HEK293T (cell line): ENCODE data around the gene SHANK1.

Experiments
- CTCF ChIA-PET: fragments of 350-600 bp; formaldehyde crosslinking; extraction: SDS; loops from one replicate; lab custom pipeline; 2021; ENCODE audit warnings: antibody characterized with exemption, inconsistent platforms; lab: Yijun Ruan, JAX
- POLR2A ChIA-PET: fragments of 350-600 bp; formaldehyde crosslinking; extraction: SDS; loops from one replicate; lab custom pipeline; 2020; ENCODE audit warnings: antibody characterized with exemption, inconsistent platforms; lab: Yijun Ruan, JAX
- DNase-seq: peaks from one replicate; pipeline ENCODE4 v3.0.0; 2012; ENCODE audit warnings: mixed read lengths; ENCODE audit errors: extremely low spot score
- ARNT ChIP-seq: fragments of 450-650 bp; IDR thresholded peaks from 2 replicates; pipeline ENCODE4 v1.6.1; 2017; ENCODE audit warnings: mild to moderate bottlenecking
- BHLHE40 ChIP-seq: fragments of 450-650 bp; IDR thresholded peaks from 2 replicates; pipeline ENCODE4 v1.6.1; 2016; ENCODE audit warnings: mild to moderate bottlenecking, moderate library complexity, borderline replicate concordance
- CTBP1 ChIP-seq: fragments of 450-650 bp; IDR thresholded peaks from 2 replicates; pipeline ENCODE4 v1.6.1; 2016; ENCODE audit warnings: borderline replicate concordance
- ELF4 ChIP-seq: fragments of 450-650 bp; IDR thresholded peaks from 2 replicates; pipeline ENCODE4 v1.6.1; 2017; ENCODE audit warnings: antibody characterized with exemption
- FOXA1 ChIP-seq: fragments of 450-650 bp; IDR thresholded peaks from 2 replicates; pipeline ENCODE4 v1.6.1; 2016; ENCODE audit warnings: mild to moderate bottlenecking
- FOXK2 ChIP-seq: fragments of 450-650 bp; IDR thresholded peaks from 2 replicates; pipeline ENCODE4 v1.6.1; 2016; ENCODE audit warnings: mild to moderate bottlenecking
- FOXM1 ChIP-seq: fragments of 450-650 bp; IDR thresholded peaks from 2 replicates; pipeline ENCODE4 v1.6.1; 2017; ENCODE audit warnings: mild to moderate bottlenecking, borderline replicate concordance
- HDGF ChIP-seq: fragments of 450-650 bp; IDR thresholded peaks from 2 replicates; pipeline ENCODE4 v1.6.1; 2017; ENCODE audit warnings: antibody characterized with exemption, borderline replicate concordance
- L3MBTL2 ChIP-seq: fragments of 450-650 bp; conservative IDR thresholded peaks from 2 replicates; pipeline ENCODE4 v1.6.1; 2016; ENCODE audit warnings: mild to moderate bottlenecking
- LEF1 ChIP-seq: fragments of 450-650 bp; IDR thresholded peaks from 2 replicates; pipeline ENCODE4 v1.6.1; 2017; ENCODE audit warnings: mild to moderate bottlenecking, borderline replicate concordance
- NFRKB ChIP-seq: fragments of 450-650 bp; IDR thresholded peaks from 2 replicates; pipeline ENCODE4 v1.6.1; 2016; ENCODE audit warnings: mild to moderate bottlenecking, moderate library complexity
- SP1 ChIP-seq: fragments of 450-650 bp; IDR thresholded peaks from 2 replicates; pipeline ENCODE4 v1.6.1; 2017
- SUZ12 ChIP-seq: fragments of 450-650 bp; IDR thresholded peaks from 2 replicates; pipeline ENCODE4 v1.6.1; 2016; ENCODE audit warnings: mild to moderate bottlenecking
- TARDBP ChIP-seq: fragments of 450-650 bp; IDR thresholded peaks from 2 replicates; pipeline ENCODE4 v1.6.1; 2016
- ZNF384 ChIP-seq: fragments of 450-650 bp; IDR thresholded peaks from 2 replicates; pipeline ENCODE4 v1.6.1; 2016
- TF ChIP-seq, protein P1 (sequence below): fragments of 450-650 bp; IDR thresholded peaks from 2 replicates; pipeline ENCODE4 v1.6.1; 2016

Gene SHANK1

DNA sequence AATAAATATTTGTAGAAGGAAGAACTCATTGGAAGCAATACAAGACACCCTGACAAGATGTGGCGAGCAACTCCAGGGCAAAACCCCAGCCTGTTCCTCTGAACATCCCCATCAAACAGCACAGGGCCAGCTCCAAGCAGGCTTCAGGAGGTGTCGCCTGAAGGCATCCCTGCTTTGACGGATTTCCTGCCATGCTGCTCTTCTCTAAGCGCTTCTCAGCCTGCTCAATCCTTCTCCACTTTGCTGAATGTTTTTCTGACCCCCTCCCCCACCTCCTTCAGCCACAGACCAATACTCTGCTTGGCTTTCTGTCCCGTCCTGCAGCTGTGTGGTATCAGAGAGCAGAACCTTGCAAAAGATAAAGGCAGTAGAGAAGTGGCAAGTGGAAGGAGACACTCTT, 42.0 kb downstream of the SHANK1 start:
- TF ChIP-seq ELF4 (no peak), SUZ12 (no peak), CTBP1 (no peak), FOXA1 (no peak), BHLHE40 (no peak), FOXK2 (no peak), TARDBP (no peak), ARNT (no peak), HDGF (no peak), NFRKB (no peak), L3MBTL2 (no peak), SP1 (no peak), ZNF384 (no peak), LEF1 (no peak), FOXM1 (no peak)
- TF ChIP-seq, protein P1, sequence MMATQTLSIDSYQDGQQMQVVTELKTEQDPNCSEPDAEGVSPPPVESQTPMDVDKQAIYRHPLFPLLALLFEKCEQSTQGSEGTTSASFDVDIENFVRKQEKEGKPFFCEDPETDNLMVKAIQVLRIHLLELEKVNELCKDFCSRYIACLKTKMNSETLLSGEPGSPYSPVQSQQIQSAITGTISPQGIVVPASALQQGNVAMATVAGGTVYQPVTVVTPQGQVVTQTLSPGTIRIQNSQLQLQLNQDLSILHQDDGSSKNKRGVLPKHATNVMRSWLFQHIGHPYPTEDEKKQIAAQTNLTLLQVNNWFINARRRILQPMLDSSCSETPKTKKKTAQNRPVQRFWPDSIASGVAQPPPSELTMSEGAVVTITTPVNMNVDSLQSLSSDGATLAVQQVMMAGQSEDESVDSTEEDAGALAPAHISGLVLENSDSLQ: no peak
- CTCF ChIA-PET: no interaction called here
- POLR2A ChIA-PET: interaction anchor here (0.9 kb wide), 1 partner anchor 127 kb away, joined by 3 read pairs; no protein-coding TSS in a partner anchor
- no peak for DNase-seq

DNA sequence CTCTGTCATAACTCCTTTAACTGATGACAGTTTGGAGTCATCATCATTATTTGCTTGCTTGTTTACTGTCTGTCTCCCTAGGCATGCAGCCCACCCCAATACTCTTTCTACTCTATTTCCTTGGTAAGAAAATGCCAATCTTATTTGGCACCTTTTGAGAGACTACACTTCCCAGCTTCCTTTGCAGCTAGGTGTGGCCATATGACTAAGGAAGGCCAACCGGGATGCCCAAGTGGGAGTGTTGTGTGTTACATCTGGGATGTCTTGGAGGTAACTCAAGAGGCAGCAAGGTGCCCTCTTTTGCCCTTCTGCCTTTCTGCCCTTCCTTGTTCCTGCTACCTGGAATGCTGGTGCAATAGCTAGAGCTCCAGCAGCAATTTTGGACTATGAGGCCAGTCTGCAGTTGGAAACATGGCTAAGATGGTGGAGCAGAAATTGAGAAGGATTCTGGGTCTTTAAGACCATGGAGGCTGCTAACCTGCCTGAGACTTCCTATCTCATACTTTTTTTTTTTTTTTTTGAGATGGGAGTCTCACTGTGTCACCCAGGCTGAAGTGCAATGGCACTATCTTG, 42.9 kb downstream of the SHANK1 start:
- no peak for TF ChIP-seq L3MBTL2
- TF ChIP-seq FOXM1: no peak
- TF ChIP-seq ZNF384: no peak
- TF ChIP-seq NFRKB: no peak
- no peak for TF ChIP-seq BHLHE40
- no peak for TF ChIP-seq ELF4
- TF ChIP-seq SP1: no peak
- no peak for TF ChIP-seq HDGF
- TF ChIP-seq FOXA1: no peak
- TF ChIP-seq FOXK2: no peak
- TF ChIP-seq, protein P1: no peak
- TF ChIP-seq SUZ12: no peak
- TF ChIP-seq LEF1: no peak
- TF ChIP-seq CTBP1: no peak
- TF ChIP-seq ARNT: no peak
- CTCF ChIA-PET: interaction anchor here (0.6 kb wide), 1 partner anchor 106 kb away, joined by 3 read pairs; no protein-coding TSS in a partner anchor
- no peak for DNase-seq
- POLR2A ChIA-PET: interaction anchor here (0.9 kb wide), 1 partner anchor 128 kb away, joined by 3 read pairs; no protein-coding TSS in a partner anchor

DNA sequence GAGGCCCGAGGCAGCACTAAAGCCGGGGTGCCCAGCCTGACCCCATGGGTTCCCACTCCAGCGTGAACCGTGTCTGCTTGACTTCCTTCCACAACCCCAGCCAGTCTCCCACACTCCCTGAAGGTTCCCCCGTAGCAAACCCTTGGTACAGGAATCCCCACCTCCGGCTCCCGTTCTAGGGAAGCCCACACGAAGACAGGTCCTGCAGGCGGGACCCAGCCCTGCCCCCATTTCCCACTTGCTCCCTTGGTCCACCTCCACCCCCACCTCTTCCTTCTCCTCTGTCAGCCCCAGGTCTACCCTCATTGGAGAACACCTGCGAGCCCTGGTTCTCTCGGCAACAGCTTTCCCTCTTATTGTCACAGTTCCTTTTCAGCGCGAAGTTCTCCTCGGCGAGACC, 46.5 kb downstream of the SHANK1 start:
- DNase-seq: no peak
- TF ChIP-seq NFRKB (no peak), ELF4 (no peak), CTBP1 (no peak), SUZ12 (no peak), BHLHE40 (no peak), SP1 (no peak), L3MBTL2 (no peak), FOXK2 (no peak), ARNT (no peak), LEF1 (no peak), FOXA1 (no peak), ZNF384 (no peak), FOXM1 (no peak), TARDBP (no peak), HDGF (no peak)
- TF ChIP-seq, protein P1: no peak
- CTCF ChIA-PET: no interaction called here
- POLR2A ChIA-PET: no interaction called here

DNA sequence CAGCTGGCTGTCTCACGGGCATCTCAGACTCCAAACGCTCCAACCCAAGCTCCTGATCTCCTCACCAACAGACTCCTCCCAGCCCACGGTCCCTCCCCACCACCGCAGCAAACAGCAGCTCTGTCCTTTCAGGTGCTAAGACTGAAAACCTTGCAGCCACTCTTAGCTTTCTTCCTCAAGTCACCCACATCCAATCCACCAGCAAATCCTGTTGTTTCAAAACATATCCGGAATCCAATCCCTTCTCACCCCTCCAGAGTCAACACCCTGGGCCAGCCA, 49.6 kb downstream of the SHANK1 start:
- DNase-seq: no peak
- ChIA-PET CTCF (interaction anchor here (0.5 to 2.0 kb wide), 10 partner anchors 10 to 252 kb away, joined by 3 to 10 read pairs (median 5); no protein-coding TSS in a partner anchor), POLR2A (interaction anchor here (1.0 to 1.3 kb wide), 2 partner anchors 29 to 55 kb away, joined by 3 read pairs; no protein-coding TSS in a partner anchor)
- TF ChIP-seq FOXK2 (no peak), NFRKB (no peak), CTBP1 (no peak), TARDBP (no peak), ELF4 (no peak), SP1 (no peak)

DNA sequence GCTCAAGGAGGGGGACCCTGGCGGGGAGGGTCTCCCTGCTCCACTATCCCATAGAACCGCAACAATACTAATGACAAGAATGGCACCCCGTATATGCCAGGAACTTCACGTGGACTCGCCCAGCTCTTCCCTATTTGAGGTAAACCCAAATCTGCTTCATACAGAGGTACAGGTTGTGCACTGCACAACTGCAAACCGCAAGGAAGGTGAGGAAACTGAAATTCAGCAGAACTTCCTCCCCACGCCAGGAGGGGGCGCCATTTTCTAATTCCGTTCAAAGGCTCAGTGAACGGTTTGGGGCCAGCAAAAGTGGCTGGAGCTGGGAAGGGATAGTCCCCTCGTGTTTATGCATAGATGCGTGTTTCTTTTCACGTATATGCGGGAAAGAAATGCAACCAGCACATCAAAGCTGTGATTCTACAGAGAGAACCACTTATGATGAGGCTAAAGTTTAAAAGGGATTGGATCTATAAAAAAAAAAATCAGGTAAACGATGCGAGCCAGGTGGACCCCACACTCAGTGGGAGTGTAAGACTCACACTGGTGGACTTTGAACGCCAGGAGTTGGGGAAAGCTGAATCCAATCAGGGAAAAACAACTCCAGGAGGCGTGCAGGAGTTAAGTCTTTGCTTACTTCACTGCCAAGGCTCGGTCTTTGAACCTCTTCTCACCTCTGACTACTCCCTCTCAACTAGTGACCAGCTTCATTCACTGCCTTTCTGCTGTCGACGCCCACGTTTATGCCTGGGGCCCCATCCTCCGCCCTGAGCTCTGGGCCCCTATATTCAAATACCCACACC, 50.1 kb downstream of the SHANK1 start:
- DNase-seq: peak; percentile 60
- ChIA-PET CTCF (interaction anchor here (0.5 to 2.0 kb wide), 11 partner anchors 9 to 1084 kb away, joined by 3 to 10 read pairs (median 5); no protein-coding TSS in a partner anchor), POLR2A (interaction anchor here (1.0 to 1.3 kb wide), 2 partner anchors 30 to 55 kb away, joined by 3 read pairs; no protein-coding TSS in a partner anchor)
- TF ChIP-seq TARDBP (peak; percentile 83), LEF1 (no peak)
